K562 (cell line): ENCODE results near the gene XRRA1. TPM values are rescaled to one million over a fixed set of nuclear protein-coding genes. Genes with fewer than 3 reads are reported as not detected.

Experiments used
- ATAC-seq: fragments of 200-7000 bp; cut with Tn5 transposase; 3 replicates; pipeline ENCODE4 v1.9.1; 2020; ENCODE audit warnings: moderate library complexity
- BruUV-seq: library from RNA; stranded (reverse); fragments of 400-500 nt; replicated peaks from 2 replicates; lab custom pipeline; 2021; lab: Mats Ljungman, UMichigan
- CTCF ChIA-PET: fragments of 300-600 bp; formaldehyde crosslinking; extraction: SDS; loops from one replicate; lab custom pipeline; 2021; ENCODE audit warnings: low intra/inter-chr PET ratio; lab: Yijun Ruan, JAX
- POLR2A ChIA-PET: fragments of 300-600, 350-650 bp; sonication (Branson Sonifier 250); formaldehyde crosslinking; extraction: SDS; loops from one replicate; lab custom pipeline; 2021; ENCODE audit warnings: antibody characterized with exemption, inconsistent platforms; lab: Yijun Ruan, JAX
- DNase-seq, 4 experiments: peaks; one replicate each; pipeline versions ENCODE4 v3.0.0 to v3.0.0-alpha.2; 2011 to 2018; ENCODE audit warnings: low spot score in 3 of 4, mixed read lengths in 3 of 4; ENCODE audit errors: extremely low read depth in 1 of 4
- FAIRE-seq: peaks from 2 replicates; lab custom pipeline; 2011; peaks lifted over from hg19 to GRCh38; lab: Jason Lieb, UNC
- H2AFZ ChIP-seq: 2 replicates; pipeline ENCODE4 v1.6.0; 2011; ENCODE audit warnings: low read depth, low read length, control low read depth, inconsistent platforms
- H3K27ac ChIP-seq: fragments of 200-600 bp; 3 replicates; pipeline ENCODE4 v1.8.0; 2011; ENCODE audit warnings: low read depth, mild to moderate bottlenecking, control low read depth, inconsistent platforms, low read length, moderate library complexity, mixed read lengths; ENCODE audit errors: extremely low read depth
- H3K27me3 ChIP-seq, 2 experiments: fragments of 300-600 bp in 1 of 2; 2 replicates in 1 of 2; 3 replicates in 1 of 2; pipeline versions ENCODE4 v1.6.0 to v1.8.0; 2011; ENCODE audit warnings: inconsistent platforms in 2 of 2, low read length in 2 of 2, mild to moderate bottlenecking in 1 of 2, mixed read lengths in 1 of 2, moderate library complexity in 1 of 2; ENCODE audit not compliant: control insufficient read depth in 2 of 2, insufficient read depth in 2 of 2
- H3K36me3 ChIP-seq: fragments of 300-600 bp; 3 replicates; pipeline ENCODE4 v1.8.0; 2011; ENCODE audit warnings: mild to moderate bottlenecking, low read length, inconsistent platforms; ENCODE audit not compliant: control insufficient read depth, insufficient read depth
- H3K4me1 ChIP-seq, 2 experiments: fragments of 200-600 bp in 1 of 2; replicated peaks in 1 of 2; 2 replicates in 1 of 2; 3 replicates in 1 of 2; pipeline versions ENCODE4 v1.5.1 to v1.8.0; 2011; ENCODE audit warnings: inconsistent platforms in 2 of 2, low read length in 2 of 2, mild to moderate bottlenecking in 1 of 2, mixed read lengths in 1 of 2, moderate library complexity in 1 of 2; ENCODE audit not compliant: control insufficient read depth in 2 of 2, insufficient read depth in 2 of 2
- H3K4me2 ChIP-seq: 2 replicates; pipeline ENCODE4 v1.6.1; 2011; ENCODE audit warnings: low read length, control low read depth, inconsistent platforms, mixed read lengths; ENCODE audit not compliant: insufficient read depth
- H3K4me3 ChIP-seq: fragments of 200-600 bp; sonication (generic), shearing (Covaris generic); 2 replicates; pipeline ENCODE4 v1.5.1; 2016; ENCODE audit warnings: control low read depth, inconsistent platforms
- H3K79me2 ChIP-seq: fragments of 200-600 bp; 3 replicates; pipeline ENCODE4 v1.8.0; 2011; ENCODE audit warnings: low read length, inconsistent platforms; ENCODE audit not compliant: control insufficient read depth, insufficient read depth
- H3K9ac ChIP-seq, 2 experiments: 2 replicates each; pipeline versions ENCODE4 v1.6.0 to v1.6.1; 2011; ENCODE audit warnings: low read depth in 2 of 2, low read length in 2 of 2, control low read depth in 1 of 2, inconsistent platforms in 1 of 2, mild to moderate bottlenecking in 1 of 2, mixed read lengths in 1 of 2; ENCODE audit not compliant: insufficient read depth in 1 of 2
- H3K9me1 ChIP-seq: one replicate; pipeline ENCODE4 v1.6.0; 2011; ENCODE audit warnings: inconsistent platforms, mild to moderate bottlenecking, low read length, moderate library complexity; ENCODE audit not compliant: control insufficient read depth, insufficient read depth
- H3K9me3 ChIP-seq: replicated peaks from 2 replicates; pipeline ENCODE4 v1.5.1; 2011; ENCODE audit warnings: low read depth, low read length, inconsistent platforms; ENCODE audit not compliant: control insufficient read depth, insufficient read depth
- H4K20me1 ChIP-seq: replicated peaks from 2 replicates; pipeline ENCODE4 v1.6.1; 2011; ENCODE audit warnings: low read length, inconsistent platforms, mixed read lengths; ENCODE audit not compliant: control insufficient read depth, insufficient read depth
- ERF ChIP-seq: fragments of 450-650 bp; formaldehyde crosslinking; IDR thresholded peaks from 2 replicates; pipeline ENCODE4 v1.4.0; 2020; ENCODE audit warnings: mild to moderate bottlenecking, mixed read lengths
- ZNF12 ChIP-seq: sonication (generic); formaldehyde crosslinking; IDR thresholded peaks from 2 replicates; pipeline ENCODE4 v1.4.0; 2020; ENCODE audit warnings: mild to moderate bottlenecking, missing genetic modification reagents
- WGBS: fragments of 100-300 bp; shearing (Covaris generic); methylation state at CpG from one replicate; pipeline ENCODE4 v1.1.6; 2016; ENCODE audit warnings: low coverage, mixed read lengths; ENCODE audit not compliant: insufficient coverage; ENCODE audit errors: missing lambda C conversion rate; 5-methylcytosine and 5-hydroxymethylcytosine counted together
- in situ Hi-C: fragments of 300-500 bp; cut with MboI; formaldehyde crosslinking; loops from 4 replicates; pipeline ENCODE4 v1.15.0; 2018; ENCODE audit warnings: inconsistent platforms, mixed read lengths
- intact Hi-C: fragments of 100-400 bp; cut with micrococcal nuclease; formaldehyde crosslinking; loops from 2 replicates; pipeline ENCODE4 v1.14.2; 2022
- polyA plus RNA-seq, 8 experiments: library from polyadenylated mRNA; depleted of rRNA in 4 of 8; stranded (reverse) in 5 of 8; unstranded in 3 of 8; fragments of >200 nt; fragmentation: Nextera tagmentation in 2 of 8; fragmentation: Illumina TruSeq in 1 of 8; extraction: Ambion mirVana in 2 of 8; extraction: Trizol in 1 of 8; gene quantifications; 2 replicates each; pipeline versions ENCODE4 v1.2.1 to v1.2.3, GENCODE V29; 2011 to 2014; ENCODE audit warnings: inconsistent platforms in 1 of 8, missing spikeins in 1 of 8
- small RNA-seq: library from RNA; depleted of rRNA; stranded (forward); fragments of <200 nt; gene quantifications from one replicate; pipeline ENCODE3, GENCODE V24; 2014
- total RNA-seq, 7 experiments: library from RNA; depleted of rRNA in 6 of 7; stranded (reverse); fragments of >200 nt in 6 of 7; fragmentation: Illumina TruSeq in 2 of 7; extraction: Trizol in 2 of 7; gene quantifications; 2 replicates each; pipeline versions ENCODE4 v1.2.1 to v1.2.3, GENCODE V29; 2011 to 2021; ENCODE audit warnings: low replicate concordance in 1 of 7

XRRA1 gene
- total and polyA plus RNA-seq, 9 of the 15 experiments (the other 6 are each of a cell fraction or from before 2014, with no cell fraction given) = 5.0 to 22.5 (median 16.0) TPM

DNA sequence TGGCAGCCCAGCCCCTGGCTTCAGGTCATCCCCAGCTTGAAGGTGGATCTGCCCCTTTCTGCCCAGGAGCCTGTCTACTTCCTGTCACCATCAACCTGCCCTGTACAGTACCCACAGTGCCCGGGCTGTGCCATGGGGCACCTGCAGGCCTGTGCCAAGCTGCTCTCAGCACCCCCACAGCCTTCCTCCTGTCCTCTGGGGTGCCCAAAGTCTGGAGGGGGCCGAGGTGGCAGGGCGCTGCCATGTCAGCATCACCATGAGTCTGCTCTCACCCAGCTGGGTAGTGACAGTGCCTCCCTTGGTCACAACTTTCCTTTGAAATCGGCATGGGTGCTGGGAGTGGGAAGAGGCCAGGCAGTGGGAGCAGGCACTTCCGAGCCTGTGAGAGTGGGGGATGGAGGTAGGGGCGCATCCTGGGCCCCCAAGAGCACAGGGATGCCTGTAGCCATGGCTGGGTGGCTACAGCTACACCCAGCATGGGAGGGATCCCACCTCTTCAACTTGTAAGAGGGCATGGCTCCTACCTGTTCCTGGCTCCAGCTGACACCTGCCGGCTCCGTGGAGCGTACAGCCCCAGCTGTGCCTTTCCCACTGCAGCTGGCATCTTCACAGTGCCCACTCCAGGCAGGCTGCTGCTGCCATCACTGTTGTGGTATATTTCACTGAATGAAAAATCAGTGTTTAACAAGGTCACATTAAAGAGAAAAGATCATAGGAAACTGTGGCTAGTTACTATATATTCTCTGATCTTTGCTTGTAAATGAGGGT is 157.4 kb downstream of the XRRA1 start:
- ATAC-seq = no peak
- BruUV-seq = no TSS peak
- ChIA-PET CTCF (no interaction called here), POLR2A (interaction anchor here (0.6 to 1.5 kb wide), 4 partner anchors 8 to 198 kb away, joined by 3 to 7 read pairs (median 4); no protein-coding TSS in a partner anchor)
- Histone ChIP-seq H3K4me3 (no peak overlapping the region), H3K4me2 (no peak overlapping the region), H3K4me1 (no peaks in the 10 kb centered on the region), H3K27me3 (no peaks in the 10 kb centered on the region), H2AFZ (no peak overlapping the region), H3K9me3 (no peaks in the 10 kb centered on the region), H3K9ac (no peak overlapping the region), H3K9me1 (no peaks in the 10 kb centered on the region), H3K36me3 (peaks cover 35% of the 10 kb centered on the region), H3K79me2 (peaks cover 7% of the 10 kb centered on the region; the same call in 1 of the 3 replicates), H3K27ac (no peak overlapping the region), H4K20me1 (no peaks in the 10 kb centered on the region)
- DNase-seq = no peak
- no peak for FAIRE-seq
- in situ Hi-C loops = no loop called here
- 82% methylated on average over 7 of the region's 9 CpGs for WGBS
- intact Hi-C loops = no loop called here
- no peak for TF ChIP-seq ZNF12
- no peak for TF ChIP-seq ERF (CRISPR knock-in tag)

Small RNAs within 50 kb of the gene (small RNA-seq; reads per million reads assigned to genes)
- gene RN7SL239P = not detected
- gene RNU6-216P = not detected

Other genes starting within 250 kb of the XRRA1 start
- gene CHRDL2, start 217.7 kb downstream of the XRRA1 start, total RNA-seq (2014; rRNA removed) = not detected in 2 replicates
- not detected in 2 replicates for gene CHRDL2, start 217.7 kb downstream of the XRRA1 start, total RNA-seq (2014; rRNA removed; fragmentation: Illumina TruSeq; extraction: Trizol)
- not detected in 2 replicates for gene CHRDL2, start 217.7 kb downstream of the XRRA1 start, total RNA-seq (2015; rRNA removed; fragmentation: Illumina TruSeq; extraction: Trizol)
- 0.20 TPM in 1 of 2 replicates, not detected in the other for gene CHRDL2, start 217.7 kb downstream of the XRRA1 start, total RNA-seq (2021)
- gene CHRDL2, start 217.7 kb downstream of the XRRA1 start, polyA plus RNA-seq (2011; rRNA removed) = not detected in 2 replicates
- not detected in 2 replicates for gene CHRDL2, start 217.7 kb downstream of the XRRA1 start, polyA plus RNA-seq (2014; fragmentation: Illumina TruSeq; extraction: Trizol)
- gene CHRDL2, start 217.7 kb downstream of the XRRA1 start, polyA plus RNA-seq (2014; fragmentation: Nextera tagmentation; extraction: Ambion mirVana) = not detected
- not detected in 2 replicates for gene CHRDL2, start 217.7 kb downstream of the XRRA1 start, polyA plus RNA-seq (2014; rRNA removed)
- 10.0 and 16.5 TPM in 2 replicates for gene RNF169, start 200.2 kb downstream of the XRRA1 start, total RNA-seq (2014; rRNA removed)
- 18.1 and 19.4 TPM in 2 replicates for gene RNF169, start 200.2 kb downstream of the XRRA1 start, total RNA-seq (2014; rRNA removed; fragmentation: Illumina TruSeq; extraction: Trizol)
- gene RNF169, start 200.2 kb downstream of the XRRA1 start, total RNA-seq (2015; rRNA removed; fragmentation: Illumina TruSeq; extraction: Trizol) = 16.2 and 17.3 TPM in 2 replicates
- 15.1 and 16.0 TPM in 2 replicates for gene RNF169, start 200.2 kb downstream of the XRRA1 start, total RNA-seq (2021)
- gene RNF169, start 200.2 kb downstream of the XRRA1 start, polyA plus RNA-seq (2011; rRNA removed) = 14.6 and 21.1 TPM in 2 replicates
- gene RNF169, start 200.2 kb downstream of the XRRA1 start, polyA plus RNA-seq (2014; fragmentation: Illumina TruSeq; extraction: Trizol) = 8.8 and 10.1 TPM in 2 replicates
- gene RNF169, start 200.2 kb downstream of the XRRA1 start, polyA plus RNA-seq (2014; fragmentation: Nextera tagmentation; extraction: Ambion mirVana) = 1 to 10 TPM in 1 of 2 experiments, under 1 TPM in 1; 0.68 to 1.5 TPM
- 8.0 and 8.1 TPM in 2 replicates for gene RNF169, start 200.2 kb downstream of the XRRA1 start, polyA plus RNA-seq (2014; rRNA removed)
- gene SPCS2, start 175 bp upstream of the XRRA1 start, total RNA-seq (2014; rRNA removed) = 38.2 and 136 TPM in 2 replicates
- 55.0 and 65.9 TPM in 2 replicates for gene SPCS2, start 175 bp upstream of the XRRA1 start, total RNA-seq (2014; rRNA removed; fragmentation: Illumina TruSeq; extraction: Trizol)
- gene SPCS2, start 175 bp upstream of the XRRA1 start, total RNA-seq (2015; rRNA removed; fragmentation: Illumina TruSeq; extraction: Trizol) = 63.2 and 75.5 TPM in 2 replicates
- 150 and 172 TPM in 2 replicates for gene SPCS2, start 175 bp upstream of the XRRA1 start, total RNA-seq (2021)
- gene SPCS2, start 175 bp upstream of the XRRA1 start, polyA plus RNA-seq (2011; rRNA removed) = 148 and 250 TPM in 2 replicates
- gene SPCS2, start 175 bp upstream of the XRRA1 start, polyA plus RNA-seq (2014; fragmentation: Illumina TruSeq; extraction: Trizol) = 126 and 193 TPM in 2 replicates
- 100 to 1,000 TPM; 372 to 458 TPM for gene SPCS2, start 175 bp upstream of the XRRA1 start, polyA plus RNA-seq (2014; fragmentation: Nextera tagmentation; extraction: Ambion mirVana)
- gene SPCS2, start 175 bp upstream of the XRRA1 start, polyA plus RNA-seq (2014; rRNA removed) = 208 and 334 TPM in 2 replicates
- 35.0 and 36.7 TPM in 2 replicates for gene NEU3, start 39.8 kb upstream of the XRRA1 start, total RNA-seq (2014; rRNA removed)
- gene NEU3, start 39.8 kb upstream of the XRRA1 start, total RNA-seq (2014; rRNA removed; fragmentation: Illumina TruSeq; extraction: Trizol) = 28.3 and 31.1 TPM in 2 replicates
- gene NEU3, start 39.8 kb upstream of the XRRA1 start, total RNA-seq (2015; rRNA removed; fragmentation: Illumina TruSeq; extraction: Trizol) = 36.5 and 41.3 TPM in 2 replicates
- 32.6 and 33.6 TPM in 2 replicates for gene NEU3, start 39.8 kb upstream of the XRRA1 start, total RNA-seq (2021)
- 35.1 and 35.7 TPM in 2 replicates for gene NEU3, start 39.8 kb upstream of the XRRA1 start, polyA plus RNA-seq (2011; rRNA removed)
- 27.9 and 28.6 TPM in 2 replicates for gene NEU3, start 39.8 kb upstream of the XRRA1 start, polyA plus RNA-seq (2014; fragmentation: Illumina TruSeq; extraction: Trizol)
- gene NEU3, start 39.8 kb upstream of the XRRA1 start, polyA plus RNA-seq (2014; fragmentation: Nextera tagmentation; extraction: Ambion mirVana) = 1 to 10 TPM; 6.2 to 7.2 TPM
- 25.5 and 26.9 TPM in 2 replicates for gene NEU3, start 39.8 kb upstream of the XRRA1 start, polyA plus RNA-seq (2014; rRNA removed)
- gene OR2AT4, start 147.8 kb upstream of the XRRA1 start, total RNA-seq (2014; rRNA removed) = 0.86 and 0.90 TPM in 2 replicates
- 2.3 and 2.8 TPM in 2 replicates for gene OR2AT4, start 147.8 kb upstream of the XRRA1 start, total RNA-seq (2014; rRNA removed; fragmentation: Illumina TruSeq; extraction: Trizol)
- 2.2 and 2.4 TPM in 2 replicates for gene OR2AT4, start 147.8 kb upstream of the XRRA1 start, total RNA-seq (2015; rRNA removed; fragmentation: Illumina TruSeq; extraction: Trizol)
- gene OR2AT4, start 147.8 kb upstream of the XRRA1 start, total RNA-seq (2021) = 1.6 and 2.3 TPM in 2 replicates
- 1.8 and 1.9 TPM in 2 replicates for gene OR2AT4, start 147.8 kb upstream of the XRRA1 start, polyA plus RNA-seq (2011; rRNA removed)
- gene OR2AT4, start 147.8 kb upstream of the XRRA1 start, polyA plus RNA-seq (2014; fragmentation: Illumina TruSeq; extraction: Trizol) = 3.0 and 3.1 TPM in 2 replicates
- gene OR2AT4, start 147.8 kb upstream of the XRRA1 start, polyA plus RNA-seq (2014; fragmentation: Nextera tagmentation; extraction: Ambion mirVana) = 1 to 10 TPM; 1.7 to 2.0 TPM
- 1.5 and 1.9 TPM in 2 replicates for gene OR2AT4, start 147.8 kb upstream of the XRRA1 start, polyA plus RNA-seq (2014; rRNA removed)
- 6.2 and 7.5 TPM in 2 replicates for gene SLCO2B1, start 202.0 kb upstream of the XRRA1 start, total RNA-seq (2014; rRNA removed)
- gene SLCO2B1, start 202.0 kb upstream of the XRRA1 start, total RNA-seq (2014; rRNA removed; fragmentation: Illumina TruSeq; extraction: Trizol) = 8.5 and 9.2 TPM in 2 replicates
- 13.8 and 14.7 TPM in 2 replicates for gene SLCO2B1, start 202.0 kb upstream of the XRRA1 start, total RNA-seq (2015; rRNA removed; fragmentation: Illumina TruSeq; extraction: Trizol)
- 11.6 and 13.1 TPM in 2 replicates for gene SLCO2B1, start 202.0 kb upstream of the XRRA1 start, total RNA-seq (2021)
- 2.8 and 4.7 TPM in 2 replicates for gene SLCO2B1, start 202.0 kb upstream of the XRRA1 start, polyA plus RNA-seq (2011; rRNA removed)
- gene SLCO2B1, start 202.0 kb upstream of the XRRA1 start, polyA plus RNA-seq (2014; fragmentation: Illumina TruSeq; extraction: Trizol) = 11.3 and 12.3 TPM in 2 replicates
- gene SLCO2B1, start 202.0 kb upstream of the XRRA1 start, polyA plus RNA-seq (2014; fragmentation: Nextera tagmentation; extraction: Ambion mirVana) = 1 to 10 TPM in 1 of 2 experiments, under 1 TPM in 1; 0.70 to 1.8 TPM
- 7.6 and 12.9 TPM in 2 replicates for gene SLCO2B1, start 202.0 kb upstream of the XRRA1 start, polyA plus RNA-seq (2014; rRNA removed)